Mesendoderm (in vitro differentiated cells): ENCODE measurements around the gene FTCDNL1.

Source experiments
- DNase-seq: peaks from one replicate; pipeline ENCODE4 v3.0.0; 2013
- H2AK5ac ChIP-seq: 2 replicates; pipeline ENCODE4 v1.6.1; 2013; ENCODE audit warnings: low read length, inconsistent platforms
- H2BK120ac ChIP-seq: 2 replicates; pipeline ENCODE4 v1.6.1; 2013; ENCODE audit warnings: low read depth, mild to moderate bottlenecking, low read length, moderate library complexity, mixed read lengths
- H2BK15ac ChIP-seq: replicated peaks from 2 replicates; pipeline ENCODE4 v1.6.1; 2013; ENCODE audit warnings: low read depth, mild to moderate bottlenecking, moderate library complexity
- H2BK5ac ChIP-seq: 2 replicates; pipeline ENCODE4 v1.6.1; 2013; ENCODE audit warnings: low read length, inconsistent platforms
- H3K18ac ChIP-seq: 2 replicates; pipeline ENCODE4 v1.6.1; 2013; ENCODE audit warnings: mild to moderate bottlenecking, low read length, mixed read lengths
- H3K23ac ChIP-seq: one replicate; pipeline ENCODE4 v1.6.1; 2013; ENCODE audit warnings: low read length
- H3K27ac ChIP-seq: 2 replicates; pipeline ENCODE4 v1.5.1; 2013; ENCODE audit warnings: low read depth, mild to moderate bottlenecking, inconsistent platforms, low read length, moderate library complexity
- H3K27me3 ChIP-seq: 2 replicates; pipeline ENCODE4 v1.6.1; 2013; ENCODE audit warnings: low read length, control low read depth, mild to moderate bottlenecking, inconsistent platforms; ENCODE audit not compliant: insufficient read depth, poor library complexity
- H3K36me3 ChIP-seq: 2 replicates; pipeline ENCODE4 v1.6.1; 2013; ENCODE audit warnings: low read length, inconsistent platforms; ENCODE audit not compliant: control insufficient read depth, insufficient read depth
- H3K4ac ChIP-seq: one replicate; pipeline ENCODE4 v1.6.1; 2013; ENCODE audit warnings: low read depth, mild to moderate bottlenecking, low read length, moderate library complexity
- H3K4me1 ChIP-seq: 2 replicates; pipeline ENCODE4 v1.6.1; 2013; ENCODE audit warnings: low read depth, low read length, inconsistent platforms; ENCODE audit not compliant: control insufficient read depth
- H3K4me2 ChIP-seq: 2 replicates; pipeline ENCODE4 v1.6.1; 2013; ENCODE audit warnings: low read length
- H3K4me3 ChIP-seq: 2 replicates; pipeline ENCODE4 v1.5.1; 2013; ENCODE audit warnings: mild to moderate bottlenecking, low read length
- H3K56ac ChIP-seq: one replicate; pipeline ENCODE4 v1.6.1; 2013; ENCODE audit warnings: low read length
- H3K79me1 ChIP-seq: 2 replicates; pipeline ENCODE4 v1.6.1; 2013; ENCODE audit warnings: low read length, inconsistent platforms
- H3K79me2 ChIP-seq: 2 replicates; pipeline ENCODE4 v1.6.1; 2013; ENCODE audit warnings: mild to moderate bottlenecking, low read length; ENCODE audit not compliant: control insufficient read depth, insufficient read depth
- H3K9ac ChIP-seq: 2 replicates; pipeline ENCODE4 v1.6.1; 2013; ENCODE audit warnings: low read length, inconsistent platforms
- H4K5ac ChIP-seq: one replicate; pipeline ENCODE4 v1.6.1; 2013; ENCODE audit warnings: low read length
- H4K8ac ChIP-seq: one replicate; pipeline ENCODE4 v1.6.1; 2013; ENCODE audit warnings: low read depth, mild to moderate bottlenecking, control low read depth, low read length, moderate library complexity
- WGBS: extraction: QIAGEN DNeasy Blood & Tissue Kit; methylation state at CpG from one replicate; pipeline ENCODE4 v1.1.7; 2013; ENCODE audit warnings: low lambda C conversion rate, missing lambda C conversion rate; ENCODE audit not compliant: insufficient coverage; ENCODE audit errors: extremely low coverage; 5-methylcytosine and 5-hydroxymethylcytosine counted together

FTCDNL1 gene

DNA sequence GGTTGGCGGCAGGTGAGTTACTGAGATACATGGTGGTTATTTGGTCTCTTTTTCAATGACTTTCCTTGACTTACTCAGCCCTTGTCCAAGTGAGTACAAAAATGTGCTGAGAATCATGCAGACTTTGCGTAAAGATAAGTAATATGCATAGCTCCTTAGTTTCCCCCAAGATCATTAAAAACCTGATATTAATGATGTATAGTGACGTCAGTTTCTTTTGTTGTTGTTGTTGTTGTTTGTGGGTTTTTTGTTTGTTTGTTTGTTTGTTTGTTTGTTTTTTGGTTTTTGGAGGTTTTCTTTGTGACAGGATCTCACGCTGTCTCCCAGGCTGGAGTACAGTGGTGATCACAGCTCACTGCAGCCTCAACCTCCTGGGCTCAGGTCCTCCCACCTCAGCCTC, 14.9 kb upstream of the FTCDNL1 start:
- Histone ChIP-seq H3K23ac (no peak overlapping the region), H3K27ac (no peak overlapping the region), H4K5ac (no peak overlapping the region), H3K4ac (no peak overlapping the region), H3K36me3 (no peaks in the 10 kb centered on the region), H3K9ac (no peak overlapping the region), H2BK5ac (no peak overlapping the region), H3K4me1 (peaks cover 2% of the 10 kb centered on the region), H2AK5ac (no peak overlapping the region), H3K4me2 (no peak overlapping the region), H3K79me2 (no peaks in the 10 kb centered on the region), H3K27me3 (no peaks in the 10 kb centered on the region), H3K4me3 (no peak overlapping the region), H3K56ac (no peak overlapping the region), H3K18ac (no peak overlapping the region), H2BK15ac (no peak overlapping the region), H3K79me1 (no peaks in the 10 kb centered on the region), H2BK120ac (no peak overlapping the region), H4K8ac (no peak overlapping the region)
- DNase-seq = no peak
- WGBS = no CpG with 5 or more reads among the region's 4 CpGs

GRCh38 chr2:199862788-199863187, 11.8 kb upstream of the FTCDNL1 start:
- Histone ChIP-seq H3K4me2 (no peak overlapping the region), H3K79me1 (no peaks in the 10 kb centered on the region), H2BK15ac (no peak overlapping the region), H3K9ac (no peak overlapping the region), H3K4me1 (no peaks in the 10 kb centered on the region), H3K23ac (no peak overlapping the region), H3K36me3 (no peaks in the 10 kb centered on the region), H3K18ac (no peak overlapping the region), H3K4me3 (no peak overlapping the region), H2AK5ac (no peak overlapping the region), H3K27ac (no peak overlapping the region), H4K5ac (no peak overlapping the region), H3K56ac (no peak overlapping the region), H2BK120ac (no peak overlapping the region), H3K27me3 (no peaks in the 10 kb centered on the region), H3K79me2 (no peaks in the 10 kb centered on the region), H4K8ac (no peak overlapping the region), H3K4ac (no peak overlapping the region), H2BK5ac (no peak overlapping the region)
- DNase-seq = no peak
- WGBS = no CpG with 5 or more reads among the region's 3 CpGs

- Histone ChIP-seq H2BK120ac (no peak overlapping the region), H3K18ac (no peak overlapping the region), H3K79me1 (no peaks in the 10 kb centered on the region), H2BK15ac (no peak overlapping the region), H3K4me2 (no peak overlapping the region), H3K4me1 (no peaks in the 10 kb centered on the region), H2AK5ac (no peak overlapping the region), H3K36me3 (no peaks in the 10 kb centered on the region), H4K8ac (no peak overlapping the region), H3K4ac (no peak overlapping the region), H3K4me3 (no peak overlapping the region), H3K79me2 (no peaks in the 10 kb centered on the region), H3K27ac (no peak overlapping the region), H3K56ac (no peak overlapping the region), H4K5ac (no peak overlapping the region), H3K9ac (no peak overlapping the region), H3K23ac (no peak overlapping the region), H3K27me3 (no peaks in the 10 kb centered on the region), H2BK5ac (no peak overlapping the region)
- no CpG with 5 or more reads among the region's 4 CpGs for WGBS
- DNase-seq = peak; percentile 25
Measured at GRCh38 chr2:199861132-199861774, 10.3 kb upstream of the FTCDNL1 start.

DNA sequence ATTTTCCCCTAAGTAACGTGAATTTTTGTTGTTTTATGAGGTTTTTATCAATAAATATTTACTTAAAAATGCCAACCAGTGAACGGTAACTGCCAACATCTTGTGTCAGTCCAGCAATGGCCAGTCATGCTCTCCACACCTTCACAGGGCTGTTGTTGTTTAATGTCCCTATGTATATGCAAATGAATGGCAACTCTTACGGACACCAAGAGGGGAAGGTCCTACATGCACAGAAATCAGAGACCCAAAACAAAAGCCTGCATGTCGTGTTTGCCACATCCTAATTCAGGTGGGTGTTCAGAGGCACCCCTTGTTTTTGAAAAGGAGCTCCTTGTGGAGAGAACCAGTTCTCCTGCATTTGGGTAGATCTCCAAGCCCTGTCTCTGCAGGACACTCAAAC, 4.8 kb upstream of the FTCDNL1 start:
- Histone ChIP-seq H2AK5ac (no peak overlapping the region), H3K79me2 (no peaks in the 10 kb centered on the region), H4K8ac (no peak overlapping the region), H2BK120ac (no peak overlapping the region), H2BK15ac (no peak overlapping the region), H3K4me2 (no peak overlapping the region), H3K4me1 (no peaks in the 10 kb centered on the region), H3K9ac (no peak overlapping the region), H3K79me1 (no peaks in the 10 kb centered on the region), H3K4me3 (no peak overlapping the region), H3K36me3 (no peaks in the 10 kb centered on the region), H3K18ac (no peak overlapping the region), H3K27ac (no peak overlapping the region), H3K27me3 (no peaks in the 10 kb centered on the region), H3K4ac (no peak overlapping the region), H3K56ac (no peak overlapping the region), H3K23ac (no peak overlapping the region), H2BK5ac (no peak overlapping the region), H4K5ac (no peak overlapping the region)
- no peak for DNase-seq
- no CpG with 5 or more reads among the region's 4 CpGs for WGBS

DNA sequence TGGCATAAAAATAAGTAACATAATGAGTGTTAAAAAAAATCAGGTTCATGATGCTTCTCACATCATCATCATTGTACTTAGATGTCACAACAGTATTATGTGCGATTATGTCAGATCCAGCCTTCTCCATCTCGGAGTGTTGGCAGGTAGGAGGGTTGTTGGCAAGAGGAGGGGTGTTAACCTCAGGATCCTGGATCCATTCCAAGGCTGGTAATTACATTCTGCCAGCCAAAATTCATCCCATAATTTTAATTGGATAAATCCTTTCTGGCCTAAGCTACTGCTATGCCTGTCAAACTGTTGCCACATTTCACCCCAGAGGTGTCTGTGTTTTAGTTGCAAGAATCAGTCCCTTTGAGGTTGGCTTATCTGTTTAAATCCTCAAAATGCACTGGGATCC, 891 bp upstream of the FTCDNL1 start:
- Histone ChIP-seq H3K4ac (no peak overlapping the region), H3K27ac (no peak overlapping the region), H3K18ac (no peak overlapping the region), H4K8ac (no peak overlapping the region), H3K36me3 (no peaks in the 10 kb centered on the region), H3K27me3 (peaks cover 2% of the 10 kb centered on the region), H2BK120ac (no peak overlapping the region), H2AK5ac (no peak overlapping the region), H3K56ac (no peak overlapping the region), H3K79me2 (no peaks in the 10 kb centered on the region), H3K23ac (no peak overlapping the region), H2BK5ac (no peak overlapping the region), H2BK15ac (no peak overlapping the region), H3K79me1 (no peaks in the 10 kb centered on the region), H4K5ac (no peak overlapping the region), H3K4me1 (no peaks in the 10 kb centered on the region), H3K9ac (no peak overlapping the region), H3K4me2 (no peak overlapping the region), H3K4me3 (no peak overlapping the region)
- no CpG with 5 or more reads among the region's 2 CpGs for WGBS
- no peak for DNase-seq

DNA sequence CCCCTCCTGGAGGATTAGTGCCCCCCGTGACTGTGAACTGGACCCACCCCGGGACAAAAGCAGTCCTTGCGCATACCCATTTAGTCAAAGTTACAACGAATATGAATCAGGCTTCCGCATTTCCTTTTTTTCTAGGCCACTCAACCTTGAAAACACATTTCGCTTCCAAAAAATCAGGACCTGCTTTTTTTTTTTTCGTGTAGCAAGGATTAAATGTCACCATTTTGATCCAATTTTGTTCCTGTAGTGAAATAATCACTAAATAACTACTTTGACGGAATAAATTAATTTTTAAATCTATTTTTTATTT, 464 bp upstream of the FTCDNL1 start:
- DNase-seq = no peak
- Histone ChIP-seq H3K79me1 (no peaks in the 10 kb centered on the region), H2BK120ac (no peak overlapping the region), H3K27ac (no peak overlapping the region), H3K23ac (no peak overlapping the region), H3K9ac (peak overlapping the region; percentile 23), H3K79me2 (no peaks in the 10 kb centered on the region), H2BK15ac (no peak overlapping the region), H2BK5ac (no peak overlapping the region), H2AK5ac (no peak overlapping the region), H3K4me1 (no peaks in the 10 kb centered on the region), H3K18ac (no peak overlapping the region), H3K4me3 (no peak overlapping the region), H3K36me3 (no peaks in the 10 kb centered on the region), H3K56ac (peak overlapping the region; percentile 47), H3K27me3 (peaks cover 2% of the 10 kb centered on the region), H4K8ac (no peak overlapping the region), H3K4me2 (peak overlapping the region; percentile 73), H3K4ac (no peak overlapping the region), H4K5ac (no peak overlapping the region)
- WGBS = 100% methylated on average over 1 of the region's 8 CpGs
